Measurements from ENCODE around the gene MGARP.

DNA sequence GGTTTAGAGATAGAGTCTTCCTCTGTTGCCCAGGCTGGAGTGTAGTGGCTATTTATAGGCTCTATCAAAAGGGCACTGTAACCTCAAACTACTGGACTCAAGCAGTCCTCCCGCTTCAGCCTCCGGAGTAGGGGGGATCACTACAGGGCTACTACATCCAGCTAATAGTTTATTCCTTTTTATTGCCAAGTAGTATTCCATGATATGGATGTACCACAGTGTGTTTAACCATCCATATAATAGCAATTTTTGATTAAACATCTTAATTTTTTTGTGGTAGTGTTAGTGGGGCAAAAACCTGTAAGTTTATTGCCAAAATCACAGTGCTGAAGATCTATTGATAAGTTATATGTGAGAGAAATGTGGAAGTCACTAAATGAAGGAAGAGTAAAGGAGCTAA, 24.9 kb upstream of the MGARP start:
- TF ChIP-seq, protein P1, sequence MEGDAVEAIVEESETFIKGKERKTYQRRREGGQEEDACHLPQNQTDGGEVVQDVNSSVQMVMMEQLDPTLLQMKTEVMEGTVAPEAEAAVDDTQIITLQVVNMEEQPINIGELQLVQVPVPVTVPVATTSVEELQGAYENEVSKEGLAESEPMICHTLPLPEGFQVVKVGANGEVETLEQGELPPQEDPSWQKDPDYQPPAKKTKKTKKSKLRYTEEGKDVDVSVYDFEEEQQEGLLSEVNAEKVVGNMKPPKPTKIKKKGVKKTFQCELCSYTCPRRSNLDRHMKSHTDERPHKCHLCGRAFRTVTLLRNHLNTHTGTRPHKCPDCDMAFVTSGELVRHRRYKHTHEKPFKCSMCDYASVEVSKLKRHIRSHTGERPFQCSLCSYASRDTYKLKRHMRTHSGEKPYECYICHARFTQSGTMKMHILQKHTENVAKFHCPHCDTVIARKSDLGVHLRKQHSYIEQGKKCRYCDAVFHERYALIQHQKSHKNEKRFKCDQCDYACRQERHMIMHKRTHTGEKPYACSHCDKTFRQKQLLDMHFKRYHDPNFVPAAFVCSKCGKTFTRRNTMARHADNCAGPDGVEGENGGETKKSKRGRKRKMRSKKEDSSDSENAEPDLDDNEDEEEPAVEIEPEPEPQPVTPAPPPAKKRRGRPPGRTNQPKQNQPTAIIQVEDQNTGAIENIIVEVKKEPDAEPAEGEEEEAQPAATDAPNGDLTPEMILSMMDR (conservative IDR thresholded peaks at IDR 0.05; ENCODE audit: low read depth in 2 of 2) = no peak
- TF ChIP-seq, protein P2, sequence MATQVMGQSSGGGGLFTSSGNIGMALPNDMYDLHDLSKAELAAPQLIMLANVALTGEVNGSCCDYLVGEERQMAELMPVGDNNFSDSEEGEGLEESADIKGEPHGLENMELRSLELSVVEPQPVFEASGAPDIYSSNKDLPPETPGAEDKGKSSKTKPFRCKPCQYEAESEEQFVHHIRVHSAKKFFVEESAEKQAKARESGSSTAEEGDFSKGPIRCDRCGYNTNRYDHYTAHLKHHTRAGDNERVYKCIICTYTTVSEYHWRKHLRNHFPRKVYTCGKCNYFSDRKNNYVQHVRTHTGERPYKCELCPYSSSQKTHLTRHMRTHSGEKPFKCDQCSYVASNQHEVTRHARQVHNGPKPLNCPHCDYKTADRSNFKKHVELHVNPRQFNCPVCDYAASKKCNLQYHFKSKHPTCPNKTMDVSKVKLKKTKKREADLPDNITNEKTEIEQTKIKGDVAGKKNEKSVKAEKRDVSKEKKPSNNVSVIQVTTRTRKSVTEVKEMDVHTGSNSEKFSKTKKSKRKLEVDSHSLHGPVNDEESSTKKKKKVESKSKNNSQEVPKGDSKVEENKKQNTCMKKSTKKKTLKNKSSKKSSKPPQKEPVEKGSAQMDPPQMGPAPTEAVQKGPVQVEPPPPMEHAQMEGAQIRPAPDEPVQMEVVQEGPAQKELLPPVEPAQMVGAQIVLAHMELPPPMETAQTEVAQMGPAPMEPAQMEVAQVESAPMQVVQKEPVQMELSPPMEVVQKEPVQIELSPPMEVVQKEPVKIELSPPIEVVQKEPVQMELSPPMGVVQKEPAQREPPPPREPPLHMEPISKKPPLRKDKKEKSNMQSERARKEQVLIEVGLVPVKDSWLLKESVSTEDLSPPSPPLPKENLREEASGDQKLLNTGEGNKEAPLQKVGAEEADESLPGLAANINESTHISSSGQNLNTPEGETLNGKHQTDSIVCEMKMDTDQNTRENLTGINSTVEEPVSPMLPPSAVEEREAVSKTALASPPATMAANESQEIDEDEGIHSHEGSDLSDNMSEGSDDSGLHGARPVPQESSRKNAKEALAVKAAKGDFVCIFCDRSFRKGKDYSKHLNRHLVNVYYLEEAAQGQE (IDR thresholded peaks at IDR 0.05; ENCODE audit: unreplicated experiment) = no peak
- TF ChIP-seq EZH2 (IDR thresholded peaks at IDR 0.05; ENCODE audit: low read depth, unreplicated experiment) = no peak
- no peak for TF ChIP-seq POLR2AphosphoS5 (IDR thresholded peaks at IDR 0.05; ENCODE audit: low read depth)
- no peak for TF ChIP-seq ZNF331 (CRISPR knock-in tag; IDR thresholded peaks at IDR 0.05; ENCODE audit: low read depth)
- no peak for TF ChIP-seq CREB1 (CRISPR knock-in tag; IDR thresholded peaks at IDR 0.05; ENCODE audit: low read depth)
- no peak for TF ChIP-seq EZH2phosphoT487 (IDR thresholded peaks at IDR 0.05; ENCODE audit: unreplicated experiment)
- TF ChIP-seq, protein P3, sequence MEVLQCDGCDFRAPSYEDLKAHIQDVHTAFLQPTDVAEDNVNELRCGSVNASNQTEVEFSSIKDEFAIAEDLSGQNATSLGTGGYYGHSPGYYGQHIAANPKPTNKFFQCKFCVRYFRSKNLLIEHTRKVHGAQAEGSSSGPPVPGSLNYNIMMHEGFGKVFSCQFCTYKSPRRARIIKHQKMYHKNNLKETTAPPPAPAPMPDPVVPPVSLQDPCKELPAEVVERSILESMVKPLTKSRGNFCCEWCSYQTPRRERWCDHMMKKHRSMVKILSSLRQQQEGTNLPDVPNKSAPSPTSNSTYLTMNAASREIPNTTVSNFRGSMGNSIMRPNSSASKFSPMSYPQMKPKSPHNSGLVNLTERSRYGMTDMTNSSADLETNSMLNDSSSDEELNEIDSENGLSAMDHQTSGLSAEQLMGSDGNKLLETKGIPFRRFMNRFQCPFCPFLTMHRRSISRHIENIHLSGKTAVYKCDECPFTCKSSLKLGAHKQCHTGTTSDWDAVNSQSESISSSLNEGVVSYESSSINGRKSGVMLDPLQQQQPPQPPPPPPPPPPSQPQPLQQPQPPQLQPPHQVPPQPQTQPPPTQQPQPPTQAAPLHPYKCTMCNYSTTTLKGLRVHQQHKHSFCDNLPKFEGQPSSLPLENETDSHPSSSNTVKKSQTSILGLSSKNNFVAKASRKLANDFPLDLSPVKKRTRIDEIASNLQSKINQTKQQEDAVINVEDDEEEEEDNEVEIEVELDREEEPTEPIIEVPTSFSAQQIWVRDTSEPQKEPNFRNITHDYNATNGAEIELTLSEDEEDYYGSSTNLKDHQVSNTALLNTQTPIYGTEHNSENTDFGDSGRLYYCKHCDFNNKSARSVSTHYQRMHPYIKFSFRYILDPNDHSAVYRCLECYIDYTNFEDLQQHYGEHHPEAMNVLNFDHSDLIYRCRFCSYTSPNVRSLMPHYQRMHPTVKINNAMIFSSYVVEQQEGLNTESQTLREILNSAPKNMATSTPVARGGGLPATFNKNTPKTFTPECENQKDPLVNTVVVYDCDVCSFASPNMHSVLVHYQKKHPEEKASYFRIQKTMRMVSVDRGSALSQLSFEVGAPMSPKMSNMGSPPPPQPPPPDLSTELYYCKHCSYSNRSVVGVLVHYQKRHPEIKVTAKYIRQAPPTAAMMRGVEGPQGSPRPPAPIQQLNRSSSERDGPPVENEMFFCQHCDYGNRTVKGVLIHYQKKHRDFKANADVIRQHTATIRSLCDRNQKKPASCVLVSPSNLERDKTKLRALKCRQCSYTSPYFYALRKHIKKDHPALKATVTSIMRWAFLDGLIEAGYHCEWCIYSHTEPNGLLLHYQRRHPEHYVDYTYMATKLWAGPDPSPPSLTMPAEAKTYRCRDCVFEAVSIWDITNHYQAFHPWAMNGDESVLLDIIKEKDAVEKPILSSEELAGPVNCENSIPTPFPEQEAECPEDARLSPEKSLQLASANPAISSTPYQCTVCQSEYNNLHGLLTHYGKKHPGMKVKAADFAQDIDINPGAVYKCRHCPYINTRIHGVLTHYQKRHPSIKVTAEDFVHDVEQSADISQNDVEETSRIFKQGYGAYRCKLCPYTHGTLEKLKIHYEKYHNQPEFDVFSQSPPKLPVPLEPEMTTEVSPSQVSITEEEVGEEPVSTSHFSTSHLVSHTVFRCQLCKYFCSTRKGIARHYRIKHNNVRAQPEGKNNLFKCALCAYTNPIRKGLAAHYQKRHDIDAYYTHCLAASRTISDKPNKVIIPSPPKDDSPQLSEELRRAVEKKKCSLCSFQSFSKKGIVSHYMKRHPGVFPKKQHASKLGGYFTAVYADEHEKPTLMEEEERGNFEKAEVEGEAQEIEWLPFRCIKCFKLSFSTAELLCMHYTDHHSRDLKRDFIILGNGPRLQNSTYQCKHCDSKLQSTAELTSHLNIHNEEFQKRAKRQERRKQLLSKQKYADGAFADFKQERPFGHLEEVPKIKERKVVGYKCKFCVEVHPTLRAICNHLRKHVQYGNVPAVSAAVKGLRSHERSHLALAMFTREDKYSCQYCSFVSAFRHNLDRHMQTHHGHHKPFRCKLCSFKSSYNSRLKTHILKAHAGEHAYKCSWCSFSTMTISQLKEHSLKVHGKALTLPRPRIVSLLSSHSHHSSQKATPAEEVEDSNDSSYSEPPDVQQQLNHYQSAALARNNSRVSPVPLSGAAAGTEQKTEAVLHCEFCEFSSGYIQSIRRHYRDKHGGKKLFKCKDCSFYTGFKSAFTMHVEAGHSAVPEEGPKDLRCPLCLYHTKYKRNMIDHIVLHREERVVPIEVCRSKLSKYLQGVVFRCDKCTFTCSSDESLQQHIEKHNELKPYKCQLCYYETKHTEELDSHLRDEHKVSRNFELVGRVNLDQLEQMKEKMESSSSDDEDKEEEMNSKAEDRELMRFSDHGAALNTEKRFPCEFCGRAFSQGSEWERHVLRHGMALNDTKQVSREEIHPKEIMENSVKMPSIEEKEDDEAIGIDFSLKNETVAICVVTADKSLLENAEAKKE (CRISPR knock-in tag; IDR thresholded peaks at IDR 0.05) = no peak
- no peak for TF ChIP-seq STAT1 (IDR thresholded peaks at IDR 0.05; ENCODE audit: unreplicated experiment)
- TF ChIP-seq JUNB (IDR thresholded peaks at IDR 0.05; ENCODE audit: unreplicated experiment) = no peak
- TF ChIP-seq NANOG (IDR thresholded peaks at IDR 0.05; ENCODE audit: borderline replicate concordance) = no peak
- TF ChIP-seq, protein P4, sequence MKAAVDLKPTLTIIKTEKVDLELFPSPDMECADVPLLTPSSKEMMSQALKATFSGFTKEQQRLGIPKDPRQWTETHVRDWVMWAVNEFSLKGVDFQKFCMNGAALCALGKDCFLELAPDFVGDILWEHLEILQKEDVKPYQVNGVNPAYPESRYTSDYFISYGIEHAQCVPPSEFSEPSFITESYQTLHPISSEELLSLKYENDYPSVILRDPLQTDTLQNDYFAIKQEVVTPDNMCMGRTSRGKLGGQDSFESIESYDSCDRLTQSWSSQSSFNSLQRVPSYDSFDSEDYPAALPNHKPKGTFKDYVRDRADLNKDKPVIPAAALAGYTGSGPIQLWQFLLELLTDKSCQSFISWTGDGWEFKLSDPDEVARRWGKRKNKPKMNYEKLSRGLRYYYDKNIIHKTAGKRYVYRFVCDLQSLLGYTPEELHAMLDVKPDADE (IDR thresholded peaks at IDR 0.05) = no peak
- no peak for TF ChIP-seq ZNF114 (CRISPR knock-in tag; IDR thresholded peaks at IDR 0.05)
